ENCODE measurements around the gene PAQR7.

Gene PAQR7

DNA sequence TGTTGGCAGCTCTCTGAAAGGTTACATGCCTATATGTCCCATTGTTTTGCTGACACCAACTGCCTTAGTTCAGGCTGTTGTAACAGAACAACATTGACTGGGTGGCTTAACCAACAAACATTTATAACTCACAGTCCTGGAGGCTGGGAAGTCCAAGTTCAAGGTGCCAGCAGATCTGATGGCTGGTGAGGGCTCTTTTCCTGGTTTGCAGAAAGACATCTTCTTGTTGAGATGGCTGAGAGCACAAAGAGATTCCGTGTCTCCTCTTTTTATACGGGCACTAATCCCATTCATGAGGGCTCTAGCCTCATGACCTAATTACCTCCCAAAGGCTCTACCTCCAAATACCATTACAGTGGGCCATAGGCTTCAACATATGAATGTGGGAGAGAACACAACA, 41.0 kb upstream of the PAQR7 start:
- H3K4me3 ChIP-seq (ENCODE audit: low read length), result no peak overlapping the region
- TF ChIP-seq, protein P1, sequence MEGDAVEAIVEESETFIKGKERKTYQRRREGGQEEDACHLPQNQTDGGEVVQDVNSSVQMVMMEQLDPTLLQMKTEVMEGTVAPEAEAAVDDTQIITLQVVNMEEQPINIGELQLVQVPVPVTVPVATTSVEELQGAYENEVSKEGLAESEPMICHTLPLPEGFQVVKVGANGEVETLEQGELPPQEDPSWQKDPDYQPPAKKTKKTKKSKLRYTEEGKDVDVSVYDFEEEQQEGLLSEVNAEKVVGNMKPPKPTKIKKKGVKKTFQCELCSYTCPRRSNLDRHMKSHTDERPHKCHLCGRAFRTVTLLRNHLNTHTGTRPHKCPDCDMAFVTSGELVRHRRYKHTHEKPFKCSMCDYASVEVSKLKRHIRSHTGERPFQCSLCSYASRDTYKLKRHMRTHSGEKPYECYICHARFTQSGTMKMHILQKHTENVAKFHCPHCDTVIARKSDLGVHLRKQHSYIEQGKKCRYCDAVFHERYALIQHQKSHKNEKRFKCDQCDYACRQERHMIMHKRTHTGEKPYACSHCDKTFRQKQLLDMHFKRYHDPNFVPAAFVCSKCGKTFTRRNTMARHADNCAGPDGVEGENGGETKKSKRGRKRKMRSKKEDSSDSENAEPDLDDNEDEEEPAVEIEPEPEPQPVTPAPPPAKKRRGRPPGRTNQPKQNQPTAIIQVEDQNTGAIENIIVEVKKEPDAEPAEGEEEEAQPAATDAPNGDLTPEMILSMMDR (IDR thresholded peaks at IDR 0.05; ENCODE audit: insufficient read depth, low read depth, low read length, missing control alignments), result no peak
- DNase-seq (ENCODE audit: low read depth), result no peak

DNA sequence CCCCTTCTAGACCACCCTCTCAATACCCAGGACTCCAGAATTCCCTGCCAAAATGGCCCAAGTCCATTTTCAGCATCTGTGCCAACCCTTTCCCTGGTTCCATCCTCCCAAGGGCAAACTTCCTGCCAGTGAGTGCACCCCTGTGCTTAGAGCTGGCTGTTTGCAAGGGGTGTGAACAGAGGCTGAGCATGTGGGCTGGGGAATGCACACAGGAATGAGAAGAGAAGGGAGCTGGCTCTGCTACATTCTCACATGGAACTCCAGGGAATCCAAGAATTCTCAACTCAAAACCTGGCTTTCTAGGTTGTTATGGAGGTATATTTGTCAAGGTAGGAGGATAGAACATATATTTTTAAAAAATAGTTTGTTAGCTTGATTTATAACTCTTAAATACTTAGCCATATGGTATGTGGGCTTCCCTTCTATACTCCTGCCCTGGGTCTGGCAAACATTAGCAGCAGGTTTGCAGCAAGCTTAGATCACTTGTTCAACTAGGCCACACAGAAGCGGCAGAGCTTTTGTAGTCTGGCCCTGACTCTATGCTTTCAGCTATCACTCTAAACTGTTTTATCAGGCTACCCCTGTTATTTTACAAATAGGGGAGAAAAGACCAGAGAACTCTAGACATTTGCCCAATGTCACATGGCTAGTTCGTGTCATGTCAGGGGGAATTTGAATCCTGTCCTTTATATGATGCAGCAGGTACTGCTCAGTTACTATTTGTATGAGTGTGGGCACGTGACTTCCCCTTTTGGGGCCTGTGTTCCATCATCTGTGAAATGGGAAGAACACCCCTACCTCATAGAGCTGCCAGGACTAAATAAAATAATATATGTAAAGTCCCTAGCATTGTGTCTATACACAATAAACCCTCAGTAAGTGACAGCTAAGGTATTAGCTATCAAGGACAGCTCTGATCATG, 38.8 kb upstream of the PAQR7 start:
- no peak for DNase-seq (ENCODE audit: low read depth)
- no peak overlapping the region for H3K4me3 ChIP-seq (ENCODE audit: low read length)
- TF ChIP-seq, protein P1 (IDR thresholded peaks at IDR 0.05; ENCODE audit: insufficient read depth, low read depth, low read length, missing control alignments), result no peak

DNA sequence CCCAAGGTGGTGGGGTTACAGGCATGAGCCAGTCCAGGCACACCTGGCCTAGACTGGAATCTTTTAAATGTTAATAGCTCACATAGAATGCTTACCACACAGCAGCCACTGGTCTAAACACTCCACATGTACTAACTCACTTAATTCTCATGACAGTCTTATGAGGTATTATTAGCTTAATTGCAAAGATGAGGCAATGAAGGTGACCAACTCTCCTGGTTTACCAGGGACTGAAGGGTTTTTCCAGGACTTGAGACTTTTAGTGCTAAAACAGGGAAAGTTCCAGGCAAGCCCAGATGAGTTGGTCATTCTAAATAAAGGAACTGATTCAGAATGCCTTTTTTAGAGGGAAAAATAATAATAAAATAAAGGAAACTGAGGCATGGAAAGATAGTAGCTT, 37.7 kb upstream of the PAQR7 start:
- peak; percentile 26 for DNase-seq (ENCODE audit: low read depth)
- TF ChIP-seq, protein P1 (IDR thresholded peaks at IDR 0.05; ENCODE audit: insufficient read depth, low read depth, low read length, missing control alignments), result no peak

DNA sequence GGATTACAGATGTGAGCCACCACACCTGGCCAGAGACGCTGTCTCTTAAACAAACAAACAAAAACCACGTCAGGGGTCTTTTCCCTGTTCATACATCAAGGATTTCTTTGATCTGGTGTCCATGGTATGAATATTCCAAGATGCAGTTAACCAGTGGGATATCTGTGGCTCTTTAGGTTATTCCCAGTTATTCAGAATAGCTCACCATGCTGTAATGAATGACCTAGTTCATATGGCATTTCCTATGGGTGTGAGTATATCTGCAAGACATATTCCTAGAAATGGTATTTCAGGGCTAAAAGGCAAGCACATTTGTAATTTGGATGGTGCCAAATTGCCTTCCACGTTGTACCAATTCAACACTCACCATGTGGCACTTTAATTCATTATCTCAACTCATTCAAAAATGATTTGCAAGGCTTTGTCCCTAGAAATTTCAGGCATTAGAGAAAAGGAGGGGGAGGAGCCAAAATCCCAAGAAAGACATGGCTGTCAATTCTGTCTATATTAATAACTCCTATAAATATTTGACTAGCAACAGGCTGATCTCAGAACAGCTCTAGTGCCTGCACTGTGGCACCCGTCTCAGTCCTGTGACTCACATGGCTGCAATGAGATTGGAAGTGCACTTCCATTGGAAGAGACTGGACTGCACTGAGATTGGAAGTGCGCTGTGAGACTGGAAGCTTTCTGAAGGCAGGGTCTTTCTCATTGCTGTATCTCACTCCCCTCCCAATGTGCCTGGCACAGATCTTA, 36.7 kb upstream of the PAQR7 start:
- DNase-seq (ENCODE audit: low read depth), result peak; percentile 81
- no peak overlapping the region for H3K4me3 ChIP-seq (ENCODE audit: low read length)
- TF ChIP-seq, protein P1 (IDR thresholded peaks at IDR 0.05; ENCODE audit: insufficient read depth, low read depth, low read length, missing control alignments), result no peak

More for the DNA sequence above, 37.7 kb upstream of the PAQR7 start:
- no peak overlapping the region for H3K4me3 ChIP-seq (ENCODE audit: low read length)

DNA sequence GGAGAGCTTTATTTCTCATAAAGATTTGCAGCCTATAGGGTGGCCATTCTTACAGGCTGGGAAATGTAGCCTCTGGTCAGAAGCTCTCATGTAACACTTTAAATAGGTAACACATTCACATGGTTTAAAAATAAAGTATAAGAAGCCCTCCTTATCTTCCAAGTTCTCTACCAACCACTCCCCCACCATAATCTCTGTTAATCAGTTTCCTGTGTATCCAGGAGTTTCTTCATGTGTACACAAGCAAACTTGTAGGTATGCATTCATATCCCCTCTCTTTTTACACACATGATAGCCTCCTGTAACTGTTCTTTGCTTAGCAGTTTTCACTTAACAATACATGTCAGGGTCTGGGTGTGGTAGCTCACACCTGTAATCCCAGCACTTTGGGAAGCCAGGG, 35.7 kb upstream of the PAQR7 start:
- no peak for DNase-seq (ENCODE audit: low read depth)
- H3K4me3 ChIP-seq (ENCODE audit: low read length), result no peak overlapping the region
- TF ChIP-seq, protein P1 (IDR thresholded peaks at IDR 0.05; ENCODE audit: insufficient read depth, low read depth, low read length, missing control alignments), result no peak

DNA sequence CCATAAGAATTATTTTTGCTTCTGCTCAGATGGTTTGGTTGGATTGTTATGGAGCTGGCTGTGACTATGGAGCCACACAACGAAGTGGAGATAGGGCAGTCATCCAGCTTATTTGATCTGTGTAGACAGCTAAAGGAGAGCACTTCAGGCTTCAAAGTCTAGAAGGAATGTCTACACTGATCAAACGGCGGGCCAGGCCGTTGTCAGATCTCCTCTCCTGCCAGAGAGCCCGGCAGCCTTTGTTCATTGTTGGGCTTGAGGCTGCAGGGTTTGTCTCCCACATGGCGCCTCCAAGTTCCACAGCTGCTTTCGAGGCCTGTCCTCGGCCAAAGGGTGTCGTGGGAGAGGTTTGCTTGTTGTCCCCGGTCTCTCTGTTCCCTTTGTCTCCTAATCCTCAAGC, 33.5 kb upstream of the PAQR7 start:
- no peak for DNase-seq (ENCODE audit: low read depth)
- TF ChIP-seq, protein P1 (IDR thresholded peaks at IDR 0.05; ENCODE audit: insufficient read depth, low read depth, low read length, missing control alignments), result no peak
- H3K4me3 ChIP-seq (ENCODE audit: low read length), result no peak overlapping the region

Data from epithelial cell of esophagus (primary cell).